Mesodermal cell (in vitro differentiated cells): Measurements from ENCODE around the gene FOXP1.

Experiments
- H3K27ac ChIP-seq: 2 replicates; pipeline ENCODE4 v1.7.0; 2013; ENCODE audit warnings: mild to moderate bottlenecking, low read depth, low read length, moderate library complexity; ENCODE audit not compliant: severe bottlenecking
- H3K36me3 ChIP-seq: 2 replicates; pipeline ENCODE4 v1.7.1; 2013; ENCODE audit warnings: mild to moderate bottlenecking, low read length, moderate library complexity; ENCODE audit not compliant: control insufficient read depth, insufficient read depth
- H3K4me1 ChIP-seq: one replicate; pipeline ENCODE4 v1.7.1; 2013; ENCODE audit warnings: mild to moderate bottlenecking, low read length; ENCODE audit not compliant: insufficient read depth, control insufficient read depth, poor library complexity, severe bottlenecking
- H3K4me3 ChIP-seq: 2 replicates; pipeline ENCODE4 v1.7.0; 2013; ENCODE audit warnings: low read length, control low read depth, mild to moderate bottlenecking; ENCODE audit not compliant: insufficient read depth, poor library complexity, severe bottlenecking; ENCODE audit errors: extremely low read depth
- H3K9me3 ChIP-seq: 2 replicates; pipeline ENCODE4 v1.7.1; 2013; ENCODE audit warnings: mild to moderate bottlenecking, low read length, moderate library complexity; ENCODE audit not compliant: control insufficient read depth
- WGBS, 2 experiments: methylation state at CpG; one replicate each; pipeline ENCODE4 v1.1.5; 2013; ENCODE audit warnings: missing lambda C conversion rate in 2 of 2; ENCODE audit not compliant: insufficient coverage in 2 of 2; 5-methylcytosine and 5-hydroxymethylcytosine counted together

Gene FOXP1

GRCh38 chr3:71587958-71588357, 4.4 kb upstream of the FOXP1 start:
- Histone ChIP-seq H3K4me3 (no peak overlapping the region), H3K36me3 (no peaks in the 10 kb centered on the region), H3K4me1 (peaks cover 12% of the 10 kb centered on the region), H3K27ac (no peak overlapping the region), H3K9me3 (no peaks in the 10 kb centered on the region)
- 86 to 100% methylated on average over 1 of the region's 3 CpGs for WGBS, 2 experiments

- Histone ChIP-seq H3K4me3 (no peak overlapping the region), H3K4me1 (peaks cover 12% of the 10 kb centered on the region), H3K27ac (no peak overlapping the region), H3K36me3 (no peaks in the 10 kb centered on the region), H3K9me3 (no peaks in the 10 kb centered on the region)
- 38% methylated on average over 2 of the region's 5 CpGs; no CpG with 5 or more reads in 1 of the 2 experiments for WGBS, 2 experiments
These were observed 3.3 kb upstream of the FOXP1 start for GRCh38 chr3:71586810-71587242.

GRCh38 chr3:71585887-71586809, 2.6 kb upstream of the FOXP1 start:
- WGBS, 2 experiments: no CpG with 5 or more reads among the region's 7 CpGs
- peaks cover 10% of the 10 kb centered on the region for H3K4me1 ChIP-seq
- no peaks in the 10 kb centered on the region for H3K9me3 ChIP-seq
- H3K27ac ChIP-seq: no peak overlapping the region
- H3K36me3 ChIP-seq: no peaks in the 10 kb centered on the region
- no peak overlapping the region for H3K4me3 ChIP-seq

- Histone ChIP-seq H3K4me1 (peaks cover 6% of the 10 kb centered on the region), H3K4me3 (no peak overlapping the region), H3K27ac (no peak overlapping the region), H3K36me3 (no peaks in the 10 kb centered on the region), H3K9me3 (no peaks in the 10 kb centered on the region)
- no CpG with 5 or more reads among the region's 5 CpGs for WGBS, 2 experiments
These were observed 1.6 kb upstream of the FOXP1 start for GRCh38 chr3:71585131-71585530.

GRCh38 chr3:71584394-71585011, 975 bp upstream of the FOXP1 start:
- Histone ChIP-seq H3K27ac (peak overlapping the region; percentile 78), H3K36me3 (no peaks in the 10 kb centered on the region), H3K9me3 (no peaks in the 10 kb centered on the region), H3K4me1 (peaks cover 10% of the 10 kb centered on the region), H3K4me3 (peak overlapping the region; percentile 69)
- WGBS, 2 experiments: 2% methylated on average over 8 to 13 of the region's 18 CpGs

- Histone ChIP-seq H3K4me3 (peak overlapping the region; percentile 69), H3K9me3 (no peaks in the 10 kb centered on the region), H3K36me3 (no peaks in the 10 kb centered on the region), H3K4me1 (peaks cover 15% of the 10 kb centered on the region), H3K27ac (peak overlapping the region; percentile 77)
- 0 to 1% methylated on average over 42 to 53 of the region's 84 CpGs for WGBS, 2 experiments
These were observed 639 bp downstream of the FOXP1 start for GRCh38 chr3:71582612-71583565.

GRCh38 chr3:71582036-71582611, 1.4 kb downstream of the FOXP1 start:
- Histone ChIP-seq H3K27ac (no peak overlapping the region), H3K4me3 (peak overlapping the region; percentile 69), H3K9me3 (no peaks in the 10 kb centered on the region), H3K4me1 (peaks cover 15% of the 10 kb centered on the region), H3K36me3 (no peaks in the 10 kb centered on the region)
- 0% methylated on average over 32 to 43 of the region's 59 CpGs for WGBS, 2 experiments

- WGBS, 2 experiments: 0 to 1% methylated on average over 27 to 44 of the region's 53 CpGs
- Histone ChIP-seq H3K4me3 (peak overlapping the region; percentile 69), H3K36me3 (no peaks in the 10 kb centered on the region), H3K27ac (no peak overlapping the region), H3K4me1 (peaks cover 15% of the 10 kb centered on the region), H3K9me3 (no peaks in the 10 kb centered on the region)
These were observed 2.0 kb downstream of the FOXP1 start for GRCh38 chr3:71581457-71582035.

- Histone ChIP-seq H3K4me1 (peaks cover 15% of the 10 kb centered on the region), H3K9me3 (no peaks in the 10 kb centered on the region), H3K36me3 (no peaks in the 10 kb centered on the region), H3K4me3 (peak overlapping the region; percentile 69), H3K27ac (no peak overlapping the region)
- 9 to 57% methylated on average over 3 to 8 of the region's 17 CpGs for WGBS, 2 experiments
These were observed 2.7 kb downstream of the FOXP1 start for GRCh38 chr3:71580636-71581456.
